GM23248 (cell line): ENCODE results near the gene GRK2.

ENCODE experiments used
- EZH2 ChIP-seq: fragments of 200-600 bp; sonication (generic); IDR thresholded peaks from 2 replicates; pipeline ENCODE4 v1.6.1; 2018; ENCODE audit warnings: antibody characterized with exemption, mild to moderate bottlenecking; ENCODE audit not compliant: insufficient read depth, poor library complexity, severe bottlenecking
- EZH2phosphoT487 ChIP-seq: fragments of 200-600 bp; sonication (generic); IDR thresholded peaks from 2 replicates; pipeline ENCODE4 v1.6.1; 2018; ENCODE audit warnings: antibody characterized with exemption, moderate library complexity, mild to moderate bottlenecking, low read depth; ENCODE audit not compliant: insufficient read depth

GRCh38 chr11:67265633-67266448, 432 bp upstream of the GRK2 start:
- TF ChIP-seq EZH2 (no peak), EZH2phosphoT487 (no peak)
